Stimulated activated CD8-positive, alpha-beta memory T cell treated with anti-CD3 and anti-CD28 coated beads, Interleukin-15, amount 100 ng/mL, for 48 hours (primary cell): ENCODE measurements around the gene PEAK3.

ENCODE experiments used
- DNase-seq, 2 donors: peaks; one replicate each; pipeline ENCODE4 v3.0.0-alpha.2; 2020; ENCODE audit warnings: low read depth in 2 of 2

PEAK3 gene

GRCh38 chr19:2239173-2239572 is 42.8 kb downstream of the PEAK3 start:
- no peak for DNase-seq

GRCh38 chr19:2237869-2238153 is 44.2 kb downstream of the PEAK3 start:
- DNase-seq: no peak

GRCh38 chr19:2237051-2237868 is 44.7 kb downstream of the PEAK3 start:
- DNase-seq: no peak

- peak; percentile 96 to 97 for DNase-seq
Observed at GRCh38 chr19:2236314-2237050, 45.5 kb downstream of the PEAK3 start, which contains the start of the genes PLEKHJ1 and SF3A2. Gene PLEKHJ1 (minus strand): TSS chr19:2236329. CDS start chr19:2236248, 81 bp downstream. Gene SF3A2 (plus strand): TSS chr19:2236824. CDS start chr19:2243419, 6,595 bp downstream.

- DNase-seq: no peak
Observed at GRCh38 chr19:2236064-2236313, 46.0 kb downstream of the PEAK3 start.

GRCh38 chr19:2235381-2236063 is 46.5 kb downstream of the PEAK3 start:
- DNase-seq: no peak

GRCh38 chr19:2234996-2235380 is 47.0 kb downstream of the PEAK3 start:
- no peak for DNase-seq

GRCh38 chr19:2233601-2234280 is 48.2 kb downstream of the PEAK3 start:
- no peak for DNase-seq

GRCh38 chr19:2232286-2233151 is 49.5 kb downstream of the PEAK3 start:
- no peak for DNase-seq

GRCh38 chr19:2231621-2232221 is 50.3 kb downstream of the PEAK3 start:
- DNase-seq: no peak

GRCh38 chr19:2230807-2231533 is 51.0 kb downstream of the PEAK3 start:
- DNase-seq: no peak

- no peak for DNase-seq
Observed at GRCh38 chr19:2230033-2230531, 51.9 kb downstream of the PEAK3 start.

GRCh38 chr19:2229103-2230032 is 52.6 kb downstream of the PEAK3 start:
- DNase-seq: no peak

GRCh38 chr19:2228157-2229030 is 53.6 kb downstream of the PEAK3 start:
- DNase-seq: no peak

- no peak for DNase-seq
Observed at GRCh38 chr19:2227415-2228156, 54.4 kb downstream of the PEAK3 start.

- no peak for DNase-seq
Observed at GRCh38 chr19:2226840-2227360, 55.1 kb downstream of the PEAK3 start.
